AG08395 (cell line): ENCODE measurements around the gene NOX1.
"Not testable (repeated sequence)": the region's sequence is repeated elsewhere in the genome, so short reads cannot be mapped to it uniquely, and the experiment has no call there.

Experiments used
- DNase-seq: peaks from one replicate; pipeline ENCODE4 v3.0.0; 2012; ENCODE audit warnings: mixed read lengths, low spot score

Gene NOX1

DNA sequence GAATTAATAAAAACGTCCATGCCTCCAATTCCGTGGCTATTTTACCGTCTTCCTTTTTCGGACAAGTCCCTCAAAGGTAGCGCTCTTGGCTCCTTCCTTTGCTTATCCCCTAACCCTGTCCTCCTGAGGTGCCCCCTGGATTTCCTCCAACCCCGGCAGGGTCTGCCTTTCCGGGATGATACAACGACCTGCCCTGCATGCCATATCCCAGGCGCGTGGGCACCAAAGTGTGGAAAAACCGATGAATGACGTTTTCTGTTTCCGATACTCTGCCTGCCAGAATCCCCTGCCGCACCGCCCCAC, 54.7 kb downstream of the NOX1 start:
- no peak for DNase-seq

DNA sequence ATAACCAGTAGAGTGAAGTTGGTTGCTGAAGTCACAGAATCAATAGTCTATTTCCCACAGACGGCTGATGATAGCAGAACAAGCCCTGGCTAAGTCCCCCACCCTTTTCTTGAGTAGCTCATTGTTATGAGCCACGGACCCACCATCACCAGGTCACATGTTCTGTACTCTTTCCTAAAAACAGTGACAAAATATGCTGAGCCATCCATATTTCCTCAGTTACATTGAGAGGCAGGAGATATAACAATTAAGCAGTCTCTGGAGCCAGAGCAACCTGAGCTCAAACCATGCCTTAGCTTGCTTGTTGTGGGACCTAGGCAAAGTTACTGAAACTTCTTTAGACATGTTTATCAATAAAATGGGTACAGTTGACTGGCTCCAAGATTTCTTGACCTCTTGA, 56.8 kb downstream of the NOX1 start:
- DNase-seq = no peak

DNA sequence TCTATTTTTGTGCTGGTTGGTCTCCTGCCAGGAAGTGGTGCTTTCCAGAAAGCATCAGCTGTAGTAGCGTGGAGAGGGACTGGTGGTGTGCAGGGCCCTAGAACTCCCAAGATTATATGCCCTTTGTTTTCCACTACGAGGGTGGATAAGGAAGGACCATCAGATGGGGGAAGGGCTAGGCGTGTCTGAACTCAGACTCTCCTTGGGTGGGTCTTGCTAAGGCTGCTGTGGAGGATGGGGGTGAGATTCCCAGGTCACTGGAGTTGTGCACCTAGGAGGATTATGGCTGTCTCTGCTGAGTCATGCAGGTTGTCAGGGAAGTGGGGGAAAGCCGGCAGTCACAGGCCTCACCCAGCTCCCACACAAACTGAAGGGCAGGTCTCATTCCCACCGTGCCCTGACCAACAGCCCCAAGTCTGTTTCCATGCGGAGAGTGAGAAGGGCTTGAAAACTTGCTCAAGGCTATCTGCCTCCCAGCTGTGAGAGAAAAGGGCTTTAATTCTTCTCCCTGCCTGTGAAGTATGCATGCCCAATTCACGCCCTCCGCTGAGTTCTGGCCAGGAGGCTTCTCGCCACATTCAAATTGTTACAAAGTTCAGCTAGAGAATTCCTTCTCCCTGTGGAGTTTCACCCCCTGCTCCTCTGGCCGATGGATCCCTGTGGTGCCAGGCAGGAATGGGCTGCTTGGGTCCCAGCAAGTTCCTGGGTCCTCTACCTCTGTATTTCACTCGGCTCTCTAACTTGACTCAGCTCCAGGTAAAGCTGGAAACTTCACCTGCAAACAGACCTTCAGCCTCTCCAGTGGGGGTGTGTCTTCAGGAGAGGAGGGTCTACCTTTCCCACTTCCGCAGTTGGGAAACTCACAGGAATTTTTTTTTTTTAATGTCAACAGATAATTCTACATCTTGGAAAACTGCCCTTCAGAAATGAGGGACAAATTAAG, 61.7 kb downstream of the NOX1 start:
- no peak for DNase-seq

DNA sequence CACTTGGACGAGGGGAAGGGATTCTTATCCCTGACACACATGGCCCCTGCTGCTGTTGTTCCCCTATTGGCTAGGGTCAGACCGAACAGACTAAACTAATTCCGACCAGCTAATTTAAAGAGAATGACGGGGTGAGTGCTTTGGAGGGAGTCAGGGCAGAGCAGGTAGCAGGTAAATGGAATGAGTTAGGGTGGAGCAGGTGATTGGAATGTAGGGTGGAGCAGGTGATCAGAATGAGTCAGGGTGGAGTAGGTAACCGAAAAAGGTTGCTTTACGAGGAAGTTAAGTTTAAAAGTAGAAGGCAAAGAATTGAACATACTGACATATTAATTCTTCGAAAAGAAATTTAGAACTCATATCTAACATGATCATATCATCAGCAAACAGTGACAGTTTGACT, 65.9 kb downstream of the NOX1 start:
- not testable (repeated sequence) for DNase-seq

DNA sequence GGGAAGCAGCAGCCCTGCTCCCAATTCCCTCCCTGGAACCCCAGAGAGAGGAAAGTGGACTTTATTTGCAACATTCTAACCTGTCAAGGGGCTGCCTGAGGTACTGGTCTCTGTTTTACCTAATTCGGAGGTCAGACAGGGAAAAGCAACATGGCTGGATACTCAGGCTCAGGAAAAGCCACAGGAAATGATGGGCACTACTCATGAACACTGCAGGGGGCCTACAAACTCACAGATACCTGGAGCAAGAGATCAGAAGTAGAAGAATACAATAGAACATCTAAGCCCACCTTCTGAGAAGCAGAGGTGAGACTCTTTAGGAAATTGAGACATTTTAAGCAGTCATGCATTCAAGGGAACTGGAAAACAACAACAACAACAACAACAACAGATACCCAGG, 69.4 kb downstream of the NOX1 start:
- no peak for DNase-seq

DNA sequence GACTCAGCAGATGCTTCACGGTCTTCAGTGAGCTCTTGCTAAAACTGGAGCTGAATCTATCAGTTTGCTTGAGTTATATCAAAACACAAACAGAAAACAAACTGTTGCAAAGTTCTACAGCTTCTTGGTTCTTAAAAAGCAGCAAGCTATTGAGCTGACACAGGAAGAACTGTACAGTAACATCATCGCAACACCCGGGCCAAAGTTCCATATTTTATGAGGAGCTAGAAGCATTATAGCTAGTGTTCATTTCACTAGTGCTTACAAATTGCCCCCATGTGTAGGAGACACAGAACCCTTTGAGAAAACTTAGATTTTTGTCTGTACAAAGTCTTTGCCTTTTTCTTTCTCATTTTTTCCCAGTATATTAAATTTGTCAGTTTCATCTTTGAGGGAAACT, 71.3 kb downstream of the NOX1 start:
- no peak for DNase-seq

DNA sequence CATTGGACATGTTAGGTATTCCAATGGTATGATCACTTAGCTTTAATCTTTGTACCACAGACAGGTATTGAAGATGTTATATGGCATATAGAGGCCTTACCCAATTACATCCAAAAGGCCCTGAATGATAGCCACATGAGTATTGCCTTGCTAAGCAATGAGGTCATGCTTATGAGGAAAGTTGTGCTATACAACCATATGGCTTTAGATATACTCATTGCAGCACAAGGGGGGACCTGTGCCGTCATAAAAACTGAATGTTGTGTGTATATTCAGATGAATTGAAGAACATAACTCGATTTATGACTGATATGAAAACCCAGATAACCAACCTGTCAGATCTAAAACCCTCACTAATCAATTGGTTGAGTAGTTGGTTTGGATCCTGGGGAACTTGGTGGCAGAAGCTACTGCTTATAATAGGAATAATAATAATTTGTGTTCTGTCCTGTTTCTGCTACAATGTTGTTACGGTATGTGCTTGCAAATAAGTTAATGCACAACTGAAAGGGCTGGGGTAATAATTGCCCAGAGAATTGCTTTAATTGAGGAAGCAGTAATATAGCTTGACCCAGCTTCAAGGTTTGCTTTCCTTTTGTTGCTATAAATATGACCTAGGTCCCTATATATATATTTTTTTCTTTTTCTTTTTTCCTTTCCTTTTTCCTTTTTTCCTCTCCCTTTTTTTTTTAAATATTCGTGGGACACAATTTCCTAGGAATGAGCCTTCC, 75.5 kb downstream of the NOX1 start:
- DNase-seq = no peak

DNA sequence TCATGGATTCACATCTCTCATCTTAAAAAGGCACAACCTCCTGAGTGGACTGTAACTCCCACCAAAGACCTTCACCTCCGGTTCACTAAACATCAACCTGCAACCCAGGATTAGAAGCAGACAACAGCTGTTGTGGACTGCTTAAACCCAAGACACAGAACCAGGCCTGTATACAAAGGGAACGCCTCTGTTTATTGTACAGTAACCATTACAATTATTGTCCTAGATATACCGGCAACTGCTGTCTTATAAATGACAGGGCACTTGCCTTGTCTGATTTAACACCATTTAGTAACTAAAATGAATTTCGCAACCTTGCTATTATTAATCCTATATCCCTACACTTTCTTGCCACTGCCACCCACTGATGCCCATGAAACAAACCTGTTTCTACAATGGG, 76.8 kb downstream of the NOX1 start:
- no peak for DNase-seq

DNA sequence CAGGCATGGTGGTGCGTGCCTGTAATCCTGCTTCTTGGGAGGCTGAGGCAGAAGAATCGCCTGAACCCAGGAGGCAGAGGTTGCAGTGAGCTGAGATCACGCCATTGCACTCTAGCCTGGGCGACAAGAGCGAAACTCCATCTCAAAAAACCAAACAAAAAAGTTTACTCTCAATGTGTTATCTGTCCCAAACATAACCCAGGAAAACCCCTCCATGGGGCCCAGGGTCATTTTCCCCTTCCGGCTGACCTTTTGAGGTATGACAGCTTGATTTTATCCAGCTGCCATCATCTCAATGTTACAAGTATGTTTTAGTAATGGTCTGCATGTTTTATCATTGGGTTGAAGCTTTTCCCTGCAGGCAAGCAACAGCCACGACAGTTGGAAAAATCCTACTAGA, 77.8 kb downstream of the NOX1 start:
- not testable (repeated sequence) for DNase-seq
